ENCODE results near the gene CTSL. TPM values are rescaled to one million over a fixed set of nuclear protein-coding genes. Genes with fewer than 3 reads are reported as not detected.

CTSL gene
- polyA plus RNA-seq, 3 donors: 22.0 to 28.8 (median 28.3) TPM

DNA sequence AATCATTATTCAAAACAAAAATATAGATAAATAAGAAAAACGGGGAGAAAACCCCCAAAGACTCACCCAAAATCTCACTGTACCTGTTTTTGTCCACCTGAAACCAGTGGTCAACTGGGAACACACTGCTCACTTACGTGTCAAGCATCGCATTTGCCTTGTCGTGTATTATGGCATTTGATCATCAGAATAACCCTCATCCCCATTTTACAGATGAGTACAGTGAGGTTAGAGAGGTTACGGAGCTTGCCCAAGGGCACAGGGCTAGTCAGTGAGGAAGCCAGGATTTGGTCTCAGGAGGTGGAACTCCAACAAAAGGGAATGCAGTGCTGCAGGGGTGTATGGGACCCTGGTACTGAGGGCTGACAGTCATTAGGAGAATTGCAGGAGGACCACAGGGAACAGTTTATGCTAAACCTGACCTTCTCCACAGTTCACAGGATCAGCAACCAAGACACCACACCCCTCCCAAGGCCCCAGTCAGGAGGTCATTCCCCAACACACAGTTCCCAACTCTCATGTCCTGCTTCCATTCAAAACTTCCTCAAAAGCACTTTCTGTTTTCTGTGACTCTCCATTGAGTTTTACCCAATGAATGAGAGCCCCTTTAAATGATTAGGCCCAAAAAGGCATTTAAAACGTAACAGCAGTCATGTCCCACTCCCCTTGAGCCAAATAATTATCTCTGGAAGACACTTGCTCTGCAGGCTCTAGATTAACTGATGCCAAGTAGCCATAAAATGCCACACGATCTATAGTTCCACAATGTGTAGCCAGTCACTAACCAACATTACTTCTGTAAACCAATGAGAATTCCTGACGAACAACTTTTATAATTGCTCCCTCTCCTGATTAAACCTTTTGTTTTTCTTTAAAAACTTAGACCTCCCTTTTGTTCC lies 50.8 kb downstream of the CTSL start:
- Histone ChIP-seq H3K4me2 (replicated peaks; ENCODE audit: extremely low read depth, low read length, poor library complexity, severe bottlenecking) (no peak overlapping the region), H3K4me1 (ENCODE audit: control insufficient read depth in 1 of 2, insufficient read depth in 2 of 2, low read length in 2 of 2) (no peaks in the 10 kb centered on the region), H3K27me3 (ENCODE audit: control insufficient read depth in 2 of 2, insufficient read depth in 2 of 2, low read length in 2 of 2) (peaks cover 6 to 10% of the 10 kb centered on the region in 2 donors), H3K27ac (ENCODE audit: low read depth in 1 of 2, low read length in 2 of 2) (no peak overlapping the region), H4K20me1 (ENCODE audit: insufficient read depth, low read length) (no peaks in the 10 kb centered on the region), H3K9me3 (replicated peaks in 1 of 2; ENCODE audit: control insufficient read depth in 1 of 2, insufficient read depth in 1 of 2, low read length in 2 of 2) (peaks cover 0 to 1% of the 10 kb centered on the region in 2 donors), H3K79me2 (ENCODE audit: insufficient read depth, low read length) (no peaks in the 10 kb centered on the region), H3K36me3 (replicated peaks in 1 of 2; ENCODE audit: control insufficient read depth in 1 of 2, insufficient read depth in 2 of 2, low read length in 2 of 2) (no peaks in the 10 kb centered on the region), H2AFZ (ENCODE audit: insufficient read depth, low read depth, low read length, poor library complexity, severe bottlenecking) (no peak overlapping the region), H3K4me3 (replicated peaks in 1 of 3; ENCODE audit: low read depth in 2 of 3, low read length in 3 of 3) (no peak overlapping the region), H3K9ac (ENCODE audit: insufficient read depth, low read length, poor library complexity, severe bottlenecking) (no peak overlapping the region)
- H3K27me3 Mint-ChIP-seq (ENCODE audit: low read depth in 3 of 3): peaks cover 7 to 11% (median 8%) of the 10 kb centered on the region in 3 donors
- peaks cover 6% of the 10 kb centered on the region for H3K4me1 Mint-ChIP-seq
- H3K9me3 Mint-ChIP-seq: peaks cover 0 to 7% (median 0%) of the 10 kb centered on the region in 7 donors
- H3K27ac Mint-ChIP-seq: peak overlapping the region in 1 of 7 donors; percentile 25
- no peak for TF ChIP-seq CTCF (IDR thresholded peaks at IDR 0.05)
- DNase-seq: no peak
- intact Hi-C loops (cut with micrococcal nuclease): no loop called here
- no peaks in the 10 kb centered on the region for H3K36me3 Mint-ChIP-seq
- WGBS (ENCODE audit: insufficient coverage): 91% methylated on average over 3 of the region's 8 CpGs
- no peak overlapping the region for H3K4me3 Mint-ChIP-seq

DNA sequence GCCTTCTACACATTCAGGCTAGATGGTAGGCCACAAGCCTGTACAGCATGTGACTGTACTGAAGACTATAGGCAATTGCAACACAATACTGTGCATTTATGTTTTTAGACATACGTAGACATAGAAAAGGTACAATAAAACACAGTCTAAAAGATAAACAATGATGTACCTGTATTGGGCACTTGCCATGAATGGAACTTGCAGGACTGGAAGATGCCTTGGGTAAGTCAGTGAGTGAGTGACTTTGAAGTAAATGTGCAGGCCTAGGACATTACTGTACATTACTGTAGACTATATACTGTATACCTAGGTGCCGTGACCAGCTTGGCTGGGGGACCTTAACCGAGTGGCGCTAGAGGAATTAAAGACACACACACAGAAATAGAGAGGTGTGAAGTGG lies 53.1 kb downstream of the CTSL start:
- peaks cover 0 to 11% (median 0%) of the 10 kb centered on the region in 7 donors for H3K9me3 Mint-ChIP-seq

More for the DNA sequence above, 53.1 kb downstream of the CTSL start:
- Histone ChIP-seq H3K79me2 (ENCODE audit: insufficient read depth, low read length) (no peaks in the 10 kb centered on the region), H3K27me3 (ENCODE audit: control insufficient read depth in 2 of 2, insufficient read depth in 2 of 2, low read length in 2 of 2) (no peaks in the 10 kb centered on the region), H2AFZ (ENCODE audit: insufficient read depth, low read depth, low read length, poor library complexity, severe bottlenecking) (no peak overlapping the region), H3K27ac (ENCODE audit: low read depth in 1 of 2, low read length in 2 of 2) (no peak overlapping the region), H3K4me3 (replicated peaks in 1 of 3; ENCODE audit: low read depth in 2 of 3, low read length in 3 of 3) (no peak overlapping the region), H3K4me1 (ENCODE audit: control insufficient read depth in 1 of 2, insufficient read depth in 2 of 2, low read length in 2 of 2) (peaks cover 9 to 12% of the 10 kb centered on the region in 2 donors), H3K36me3 (replicated peaks in 1 of 2; ENCODE audit: control insufficient read depth in 1 of 2, insufficient read depth in 2 of 2, low read length in 2 of 2) (no peaks in the 10 kb centered on the region), H3K9ac (ENCODE audit: insufficient read depth, low read length, poor library complexity, severe bottlenecking) (no peak overlapping the region), H4K20me1 (ENCODE audit: insufficient read depth, low read length) (no peaks in the 10 kb centered on the region), H3K4me2 (replicated peaks; ENCODE audit: extremely low read depth, low read length, poor library complexity, severe bottlenecking) (no peak overlapping the region), H3K9me3 (replicated peaks in 1 of 2; ENCODE audit: control insufficient read depth in 1 of 2, insufficient read depth in 1 of 2, low read length in 2 of 2) (no peaks in the 10 kb centered on the region)
- no peak for DNase-seq
- Mint-ChIP-seq H3K4me1 (peaks cover 19% of the 10 kb centered on the region), H3K27ac (peak overlapping the region in 1 of 7 donors; percentile 1), H3K27me3 (ENCODE audit: low read depth in 3 of 3) (peaks cover 0 to 2% (median 1%) of the 10 kb centered on the region in 3 donors), H3K4me3 (no peak overlapping the region), H3K36me3 (no peaks in the 10 kb centered on the region)
- WGBS (ENCODE audit: insufficient coverage): no CpG with 5 or more reads among the region's 4 CpGs
- intact Hi-C loops (cut with micrococcal nuclease): no loop called here
- TF ChIP-seq CTCF (IDR thresholded peaks at IDR 0.05): no peak

Other genes starting within 250 kb of the CTSL start
- gene DAPK1, start 228.3 kb upstream of the CTSL start, polyA plus RNA-seq: 100 to 1,000 TPM in 1 of 3 donors, 10 to 100 TPM in 2; 24.1 to 102 (median 44.4) TPM
- under 1 TPM in 1 of 3 donors, not detected in 2; 0.01 TPM for gene SPATA31E1, start 156.8 kb downstream of the CTSL start, polyA plus RNA-seq
- not detected for gene SPATA31C1, start 191.8 kb downstream of the CTSL start, polyA plus RNA-seq
- 1 to 10 TPM in 2 of 3 donors, under 1 TPM in 1; 0.51 to 4.2 (median 1.1) TPM for gene CDK20, start 248.4 kb downstream of the CTSL start, polyA plus RNA-seq

All from CD14-positive monocyte (primary cell).